Activated CD8-positive, alpha-beta T cell treated with anti-CD3 and anti-CD28 coated beads, Interleukin-2, amount 10 ng/mL, durations not matched to agents 7 days and 5 days (primary cell): ENCODE data around the gene OSBPL9. TPM values are rescaled to one million over a fixed set of nuclear protein-coding genes. Genes with fewer than 3 reads are reported as not detected.

Experiments
- ATAC-seq: fragments of 150-1000 bp; cut with Tn5 transposase; one replicate; pipeline ENCODE4 v1.10.0; 2021; ENCODE audit warnings: moderate library complexity
- CTCF ChIA-PET: fragments of 350-600 bp; sonication (Branson Sonifier 250); formaldehyde crosslinking; loops from one replicate; lab custom pipeline; 2021; ENCODE audit warnings: antibody characterized with exemption; lab: Charles Lee
- POLR2A ChIA-PET: fragments of 350-600 bp; sonication (Branson Sonifier 250); formaldehyde crosslinking; loops from one replicate; lab custom pipeline; 2021; ENCODE audit warnings: antibody characterized with exemption; lab: Charles Lee
- DNase-seq: peaks from one replicate; pipeline ENCODE4 v3.0.0-alpha.2; 2020
- H3K27ac Mint-ChIP-seq: one replicate; pipeline ENCODE4 v1.8.0; 2021; ENCODE audit warnings: mild to moderate bottlenecking, mixed read lengths
- H3K27me3 Mint-ChIP-seq: one replicate; pipeline ENCODE4 v1.8.0; 2021; ENCODE audit warnings: low read depth, mixed read lengths
- H3K36me3 Mint-ChIP-seq: one replicate; pipeline ENCODE4 v1.8.0; 2021; ENCODE audit warnings: low read depth, mixed read lengths
- H3K4me1 Mint-ChIP-seq: one replicate; pipeline ENCODE4 v1.8.0; 2021; ENCODE audit warnings: low read depth, mixed read lengths
- H3K4me3 Mint-ChIP-seq: one replicate; pipeline ENCODE4 v1.8.0; 2021; ENCODE audit warnings: mild to moderate bottlenecking, mixed read lengths
- H3K9me3 Mint-ChIP-seq: one replicate; pipeline ENCODE4 v1.8.0; 2022; ENCODE audit warnings: mixed read lengths; ENCODE audit not compliant: insufficient read depth
- microRNA-seq: library from miRNA; unstranded; fragments of <30 nt; microRNA quantifications from one replicate; pipeline ENCODE4 v1.2.0, GENCODE V29; 2022
- total RNA-seq, 2 experiments: library from RNA; stranded (reverse); gene quantifications; one replicate each; pipeline ENCODE4 v1.2.3, GENCODE V29; 2021

Gene OSBPL9
- total RNA-seq, 2 experiments from 2014 or later = 43.3 to 45.8 TPM

- DNase-seq (no peak), ATAC-seq (no peak)
- H3K36me3 Mint-ChIP-seq = peaks cover 25% of the 10 kb centered on the region
- no peak overlapping the region for H3K4me3 Mint-ChIP-seq
- H3K27ac Mint-ChIP-seq = no peak overlapping the region
- CTCF ChIA-PET = no interaction called here
- no peaks in the 10 kb centered on the region for H3K9me3 Mint-ChIP-seq
- POLR2A ChIA-PET = no interaction called here
- H3K27me3 Mint-ChIP-seq = no peaks in the 10 kb centered on the region
- H3K4me1 Mint-ChIP-seq = no peaks in the 10 kb centered on the region
These were observed 212.2 kb downstream of the OSBPL9 start for GRCh38 chr1:51829058-51829457.

DNA sequence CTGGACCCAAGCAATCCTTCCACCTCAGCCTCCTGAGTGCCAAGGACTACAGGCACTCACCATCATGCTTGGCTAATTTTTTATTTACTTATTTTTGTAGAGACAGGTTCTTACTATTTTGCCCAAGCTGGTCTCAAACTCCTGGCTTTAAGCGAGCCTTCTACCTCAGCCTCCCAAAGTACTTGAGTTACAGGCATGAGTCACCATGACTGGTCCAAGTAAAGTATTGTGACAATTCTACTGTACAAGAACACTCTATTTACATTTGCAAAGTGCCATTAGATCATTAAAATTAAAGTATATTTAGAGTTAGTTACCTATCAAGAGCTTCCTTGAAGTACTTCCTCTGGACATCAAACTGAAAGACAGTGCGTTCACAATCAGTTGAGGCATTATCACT lies 216.8 kb downstream of the OSBPL9 start:
- POLR2A ChIA-PET = no interaction called here
- DNase-seq (no peak), ATAC-seq (no peak)
- Mint-ChIP-seq H3K36me3 (peaks cover 35% of the 10 kb centered on the region), H3K9me3 (no peaks in the 10 kb centered on the region), H3K27ac (no peak overlapping the region), H3K4me1 (no peaks in the 10 kb centered on the region), H3K27me3 (no peaks in the 10 kb centered on the region), H3K4me3 (no peak overlapping the region)
- CTCF ChIA-PET = no interaction called here

DNA sequence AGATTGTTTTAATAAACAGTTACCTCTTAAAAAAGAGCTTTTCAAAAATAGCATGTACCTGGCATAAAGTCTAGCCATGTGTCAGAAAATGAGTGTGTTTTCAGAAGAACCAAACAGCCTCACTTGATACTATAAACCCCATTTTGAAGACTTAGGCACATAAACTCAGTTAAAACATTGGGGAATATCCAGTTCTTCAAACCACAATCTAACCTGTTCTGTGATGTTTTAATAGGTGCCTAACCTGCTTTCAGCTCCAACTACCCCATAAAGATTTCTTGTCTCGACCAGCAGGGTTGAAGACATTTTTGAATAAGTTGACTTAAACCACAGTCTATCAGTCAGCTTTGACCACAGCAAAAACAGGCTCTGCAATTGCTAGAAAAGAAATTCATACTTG lies 220.4 kb downstream of the OSBPL9 start:
- DNase-seq (no peak), ATAC-seq (no peak)
- H3K36me3 Mint-ChIP-seq = peaks cover 36% of the 10 kb centered on the region
- no peaks in the 10 kb centered on the region for H3K27me3 Mint-ChIP-seq
- no peak overlapping the region for H3K27ac Mint-ChIP-seq
- POLR2A ChIA-PET = no interaction called here
- H3K9me3 Mint-ChIP-seq = no peaks in the 10 kb centered on the region
- CTCF ChIA-PET = no interaction called here
- H3K4me1 Mint-ChIP-seq = peaks cover 2% of the 10 kb centered on the region
- no peak overlapping the region for H3K4me3 Mint-ChIP-seq

Small RNA genes lying within 50 kb of the gene (microRNA-seq; reads per million reads assigned to microRNA genes)
- gene MIR761 = not detected

Other genes starting within 250 kb of the OSBPL9 start
- gene EPS15, start 97.8 kb upstream of the OSBPL9 start, total RNA-seq = 10 to 100 TPM; 57.2 to 58.4 TPM